Caco-2 (cell line): ENCODE measurements around the gene CD24. TPM values are rescaled to one million over a fixed set of nuclear protein-coding genes. Genes with fewer than 3 reads are reported as not detected.
"Not testable (repeated sequence)": the region's sequence is repeated elsewhere in the genome, so short reads cannot be mapped to it uniquely, and the experiment has no call there.

Source experiments
- BruUV-seq: library from RNA; stranded (reverse); fragments of 400-500 nt; replicated peaks from 2 replicates; lab custom pipeline; 2021; lab: Mats Ljungman, UMichigan
- CTCF ChIA-PET: fragments of 300-600 bp; sonication (Branson Sonifier 250); formaldehyde crosslinking; loops from one replicate; lab custom pipeline; 2022; ENCODE audit warnings: antibody characterized with exemption; lab: Charles Lee
- POLR2A ChIA-PET: fragments of 300-600 bp; sonication (Branson Sonifier 250); formaldehyde crosslinking; loops from one replicate; lab custom pipeline; 2022; ENCODE audit warnings: antibody characterized with exemption; lab: Charles Lee
- DNase-seq, 2 experiments: peaks; one replicate each; pipeline versions ENCODE4 v3.0.0 to v3.0.0-alpha.2; 2020 to 2022
- H3K27me3 ChIP-seq: replicated peaks from 2 replicates; pipeline ENCODE4 v1.6.0; 2011; ENCODE audit warnings: low read length; ENCODE audit not compliant: control insufficient read depth, insufficient read depth
- H3K36me3 ChIP-seq: 2 replicates; pipeline ENCODE4 v1.5.1; 2011; ENCODE audit warnings: low read length; ENCODE audit not compliant: control insufficient read depth, insufficient read depth
- H3K4me1 ChIP-seq: fragments of 250-450 bp; sonication (Bioruptor Pico); 2 replicates; pipeline ENCODE4 v1.5.1; 2020; ENCODE audit warnings: mild to moderate bottlenecking
- H3K4me3 ChIP-seq: 2 replicates; pipeline ENCODE4 v1.5.1; 2011; ENCODE audit warnings: low read depth, mild to moderate bottlenecking, control low read depth, low read length
- H3K9me3 ChIP-seq: fragments of 250-450 bp; sonication (Bioruptor Pico); 2 replicates; pipeline ENCODE4 v1.5.1; 2020; ENCODE audit warnings: mild to moderate bottlenecking, moderate library complexity
- H3K27ac Mint-ChIP-seq: one replicate; pipeline ENCODE4 v1.8.0; 2022; ENCODE audit warnings: mixed read lengths; ENCODE audit not compliant: unreplicated experiment
- H3K27me3 Mint-ChIP-seq: one replicate; pipeline ENCODE4 v1.8.0; 2022; ENCODE audit warnings: mixed read lengths; ENCODE audit not compliant: insufficient read depth, unreplicated experiment
- H3K36me3 Mint-ChIP-seq: one replicate; pipeline ENCODE4 v1.8.0; 2022; ENCODE audit warnings: mild to moderate bottlenecking, mixed read lengths; ENCODE audit not compliant: insufficient read depth, unreplicated experiment
- H3K4me1 Mint-ChIP-seq: one replicate; pipeline ENCODE4 v1.8.0; 2022; ENCODE audit warnings: low read depth, mixed read lengths; ENCODE audit not compliant: unreplicated experiment
- H3K4me3 Mint-ChIP-seq: one replicate; pipeline ENCODE4 v1.8.0; 2022; ENCODE audit warnings: mild to moderate bottlenecking, moderate library complexity, mixed read lengths; ENCODE audit not compliant: unreplicated experiment
- H3K9me3 Mint-ChIP-seq: one replicate; pipeline ENCODE4 v1.8.0; 2022; ENCODE audit warnings: mixed read lengths; ENCODE audit not compliant: unreplicated experiment
- intact Hi-C: fragments of 100-400 bp; cut with micrococcal nuclease; formaldehyde crosslinking; loops from one replicate; pipeline ENCODE4 v1.10.0; 2022; ENCODE audit not compliant: unreplicated experiment
- total RNA-seq: library from RNA; stranded (reverse); gene quantifications from 2 replicates; pipeline ENCODE4 v1.2.3, GENCODE V29; 2022
- TF ChIP-seq, protein P1 (sequence below), 2 experiments: fragments of 200-600 bp in 1 of 2; IDR thresholded peaks; 1 replicate in 1 of 2; 2 replicates in 1 of 2; pipeline versions ENCODE4 v1.5.1 to v1.8.0; 2011 to 2022; ENCODE audit warnings: antibody characterized with exemption in 1 of 2, control low read depth in 1 of 2, inconsistent platforms in 1 of 2, low read depth in 1 of 2, low read length in 1 of 2, mild to moderate bottlenecking in 1 of 2, moderate library complexity in 1 of 2; ENCODE audit not compliant: insufficient read depth in 1 of 2, severe bottlenecking in 1 of 2, unreplicated experiment in 1 of 2

The CD24 gene
- total RNA-seq, 1 experiment from 2014 or later: 81.7 TPM

DNA sequence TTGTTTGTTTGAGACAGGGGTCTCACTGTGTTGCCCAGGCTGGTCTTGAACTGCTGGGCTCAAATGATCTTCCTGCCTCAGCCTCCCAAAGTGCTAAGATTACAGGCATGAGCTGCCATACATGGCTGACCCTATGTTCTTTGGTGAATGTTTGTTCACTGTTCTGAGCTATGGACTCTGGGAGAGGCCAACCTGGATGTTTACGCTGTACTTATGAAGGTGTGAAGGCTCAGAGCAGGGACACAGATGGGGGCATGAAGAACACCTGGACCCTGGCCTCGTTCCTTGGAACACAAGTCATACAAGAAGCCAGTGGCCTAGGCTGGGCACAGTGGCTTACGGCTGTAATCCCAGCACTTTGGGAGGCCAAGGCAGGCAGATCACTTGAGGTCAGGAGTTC, 21.1 kb upstream of the CD24 start:
- H3K36me3 ChIP-seq: no peaks in the 10 kb centered on the region
- Mint-ChIP-seq H3K9me3 (no peaks in the 10 kb centered on the region), H3K4me1 (peaks cover 9% of the 10 kb centered on the region), H3K4me3 (no peak overlapping the region), H3K27ac (no peak overlapping the region), H3K27me3 (peaks cover 3% of the 10 kb centered on the region), H3K36me3 (no peaks in the 10 kb centered on the region)
- no peaks in the 10 kb centered on the region for H3K27me3 ChIP-seq
- no peak overlapping the region for H3K4me3 ChIP-seq
- no peaks in the 10 kb centered on the region for H3K4me1 ChIP-seq
- TF ChIP-seq, protein P1, sequence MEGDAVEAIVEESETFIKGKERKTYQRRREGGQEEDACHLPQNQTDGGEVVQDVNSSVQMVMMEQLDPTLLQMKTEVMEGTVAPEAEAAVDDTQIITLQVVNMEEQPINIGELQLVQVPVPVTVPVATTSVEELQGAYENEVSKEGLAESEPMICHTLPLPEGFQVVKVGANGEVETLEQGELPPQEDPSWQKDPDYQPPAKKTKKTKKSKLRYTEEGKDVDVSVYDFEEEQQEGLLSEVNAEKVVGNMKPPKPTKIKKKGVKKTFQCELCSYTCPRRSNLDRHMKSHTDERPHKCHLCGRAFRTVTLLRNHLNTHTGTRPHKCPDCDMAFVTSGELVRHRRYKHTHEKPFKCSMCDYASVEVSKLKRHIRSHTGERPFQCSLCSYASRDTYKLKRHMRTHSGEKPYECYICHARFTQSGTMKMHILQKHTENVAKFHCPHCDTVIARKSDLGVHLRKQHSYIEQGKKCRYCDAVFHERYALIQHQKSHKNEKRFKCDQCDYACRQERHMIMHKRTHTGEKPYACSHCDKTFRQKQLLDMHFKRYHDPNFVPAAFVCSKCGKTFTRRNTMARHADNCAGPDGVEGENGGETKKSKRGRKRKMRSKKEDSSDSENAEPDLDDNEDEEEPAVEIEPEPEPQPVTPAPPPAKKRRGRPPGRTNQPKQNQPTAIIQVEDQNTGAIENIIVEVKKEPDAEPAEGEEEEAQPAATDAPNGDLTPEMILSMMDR (IDR thresholded peaks at IDR 0.05; ENCODE audit: insufficient read depth in 1 of 2, low read depth in 1 of 2, low read length in 1 of 2, severe bottlenecking in 1 of 2, unreplicated experiment in 1 of 2): no peak
- POLR2A ChIA-PET: no interaction called here
- intact Hi-C loops: loop anchor here (5.0 kb wide), 1 partner anchor 388 kb away; no protein-coding TSS in a partner anchor
- H3K9me3 ChIP-seq: no peaks in the 10 kb centered on the region
- CTCF ChIA-PET: interaction anchor here (0.6 kb wide), 1 partner anchor 313 kb away, joined by 3 read pairs; no protein-coding TSS in a partner anchor
- no TSS peak for BruUV-seq
- no peak for DNase-seq

DNA sequence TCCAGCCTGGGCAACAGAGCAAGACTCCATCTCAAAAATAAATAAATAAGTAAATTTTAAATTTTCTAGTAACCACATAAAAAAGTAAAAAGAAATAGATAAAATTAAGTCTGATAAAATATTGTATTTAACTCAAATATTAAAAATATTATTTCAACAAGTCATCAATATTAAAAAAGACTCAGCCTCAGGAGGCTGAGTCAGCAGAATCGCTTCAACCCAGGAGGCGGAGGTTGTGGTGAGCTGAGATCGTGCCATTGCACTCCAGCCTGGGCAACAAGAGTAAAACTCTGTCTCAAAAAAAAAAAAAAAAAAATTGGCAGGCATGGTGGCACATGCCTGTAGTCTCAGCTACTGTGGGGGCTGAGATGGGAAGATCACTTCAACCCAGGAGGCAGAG, 15.2 kb upstream of the CD24 start:
- DNase-seq, H3K4me1 Mint-ChIP-seq, H3K36me3 ChIP-seq, CTCF ChIA-PET, H3K9me3 Mint-ChIP-seq, BruUV-seq, H3K4me3 Mint-ChIP-seq, intact Hi-C loops, H3K27me3 ChIP-seq, POLR2A ChIA-PET, H3K4me3 ChIP-seq, H3K9me3 ChIP-seq, H3K27ac Mint-ChIP-seq, H3K27me3 Mint-ChIP-seq, H3K36me3 Mint-ChIP-seq, H3K4me1 ChIP-seq: not testable (repeated sequence)

DNA sequence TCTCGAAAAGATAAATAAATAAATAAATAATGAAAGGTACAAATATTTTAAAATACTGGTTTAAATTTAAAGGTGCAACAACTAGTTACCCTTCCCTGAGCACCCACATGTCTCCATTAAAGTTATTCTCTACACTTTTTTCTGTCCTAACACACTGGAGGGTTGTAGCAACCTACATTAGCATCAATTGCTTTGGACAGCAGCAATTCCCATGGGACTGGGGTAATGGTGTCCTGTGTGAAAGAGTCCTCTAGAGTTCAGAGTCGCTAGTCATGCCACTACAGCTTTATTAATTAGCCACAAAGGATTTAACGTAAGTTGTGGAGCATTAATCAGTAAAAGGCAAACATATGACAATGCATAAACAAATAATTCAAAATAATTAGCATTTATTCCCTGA, 14.1 kb upstream of the CD24 start:
- BruUV-seq: no TSS peak
- no peaks in the 10 kb centered on the region for H3K9me3 Mint-ChIP-seq
- H3K36me3 Mint-ChIP-seq: no peaks in the 10 kb centered on the region
- Histone ChIP-seq H3K36me3 (no peaks in the 10 kb centered on the region), H3K27me3 (no peaks in the 10 kb centered on the region), H3K4me3 (no peak overlapping the region), H3K9me3 (no peaks in the 10 kb centered on the region), H3K4me1 (no peaks in the 10 kb centered on the region)
- intact Hi-C loops: no loop called here
- no peak overlapping the region for H3K27ac Mint-ChIP-seq
- DNase-seq: no peak
- CTCF ChIA-PET: no interaction called here
- no peak overlapping the region for H3K4me3 Mint-ChIP-seq
- H3K27me3 Mint-ChIP-seq: peaks cover 3% of the 10 kb centered on the region
- no peaks in the 10 kb centered on the region for H3K4me1 Mint-ChIP-seq
- POLR2A ChIA-PET: no interaction called here
- TF ChIP-seq, protein P1 (IDR thresholded peaks at IDR 0.05; ENCODE audit: insufficient read depth in 1 of 2, low read depth in 1 of 2, low read length in 1 of 2, severe bottlenecking in 1 of 2, unreplicated experiment in 1 of 2): no peak

DNA sequence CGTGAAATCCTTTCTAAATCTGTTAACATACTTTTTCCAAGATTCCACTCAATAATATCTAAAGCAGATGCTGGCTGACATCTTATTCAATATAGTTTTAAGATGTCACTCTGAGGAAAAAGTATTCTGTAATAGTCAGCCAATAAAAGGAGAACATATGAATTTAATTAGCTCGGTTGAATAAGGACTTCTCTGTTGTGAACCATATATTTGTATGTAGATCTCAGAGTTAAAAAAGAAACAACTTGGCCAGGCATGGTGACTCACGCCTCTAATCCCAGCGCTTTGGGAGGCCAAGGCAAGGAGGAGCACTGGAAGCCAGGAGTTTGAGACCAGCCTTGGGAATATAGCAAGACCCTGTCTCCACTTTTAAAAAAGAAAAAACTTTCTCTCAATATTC, 7.4 kb upstream of the CD24 start:
- TF ChIP-seq, protein P1 (IDR thresholded peaks at IDR 0.05; ENCODE audit: insufficient read depth in 1 of 2, low read depth in 1 of 2, low read length in 1 of 2, severe bottlenecking in 1 of 2, unreplicated experiment in 1 of 2): no peak
- Mint-ChIP-seq H3K27ac (no peak overlapping the region), H3K4me3 (no peak overlapping the region), H3K27me3 (no peaks in the 10 kb centered on the region), H3K36me3 (no peaks in the 10 kb centered on the region), H3K9me3 (no peaks in the 10 kb centered on the region), H3K4me1 (no peaks in the 10 kb centered on the region)
- CTCF ChIA-PET: no interaction called here
- no peak for DNase-seq
- H3K27me3 ChIP-seq: no peaks in the 10 kb centered on the region
- no peak overlapping the region for H3K4me3 ChIP-seq
- intact Hi-C loops: no loop called here
- H3K36me3 ChIP-seq: no peaks in the 10 kb centered on the region
- H3K4me1 ChIP-seq: no peaks in the 10 kb centered on the region
- BruUV-seq: no TSS peak
- no peaks in the 10 kb centered on the region for H3K9me3 ChIP-seq
- POLR2A ChIA-PET: interaction anchor here (0.7 kb wide), 1 partner anchor 430 kb away, joined by 3 read pairs; no protein-coding TSS in a partner anchor
